Measurements from ENCODE around the gene ADRA1B.

DNA sequence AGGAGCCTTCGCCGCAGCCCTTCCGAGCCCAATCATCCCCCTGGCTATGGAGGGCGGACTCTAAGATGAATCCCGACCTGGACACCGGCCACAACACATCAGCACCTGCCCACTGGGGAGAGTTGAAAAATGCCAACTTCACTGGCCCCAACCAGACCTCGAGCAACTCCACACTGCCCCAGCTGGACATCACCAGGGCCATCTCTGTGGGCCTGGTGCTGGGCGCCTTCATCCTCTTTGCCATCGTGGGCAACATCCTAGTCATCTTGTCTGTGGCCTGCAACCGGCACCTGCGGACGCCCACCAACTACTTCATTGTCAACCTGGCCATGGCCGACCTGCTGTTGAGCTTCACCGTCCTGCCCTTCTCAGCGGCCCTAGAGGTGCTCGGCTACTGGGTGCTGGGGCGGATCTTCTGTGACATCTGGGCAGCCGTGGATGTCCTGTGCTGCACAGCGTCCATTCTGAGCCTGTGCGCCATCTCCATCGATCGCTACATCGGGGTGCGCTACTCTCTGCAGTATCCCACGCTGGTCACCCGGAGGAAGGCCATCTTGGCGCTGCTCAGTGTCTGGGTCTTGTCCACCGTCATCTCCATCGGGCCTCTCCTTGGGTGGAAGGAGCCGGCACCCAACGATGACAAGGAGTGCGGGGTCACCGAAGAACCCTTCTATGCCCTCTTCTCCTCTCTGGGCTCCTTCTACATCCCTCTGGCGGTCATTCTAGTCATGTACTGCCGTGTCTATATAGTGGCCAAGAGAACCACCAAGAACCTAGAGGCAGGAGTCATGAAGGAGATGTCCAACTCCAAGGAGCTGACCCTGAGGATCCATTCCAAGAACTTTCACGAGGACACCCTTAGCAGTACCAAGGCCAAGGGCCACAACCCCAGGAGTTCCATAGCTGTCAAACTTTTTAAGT, 819 bp downstream of the ADRA1B start:
- no peak for TF ChIP-seq CTCF (IDR thresholded peaks at IDR 0.05)
- no peak for TF ChIP-seq POLR2AphosphoS5 (IDR thresholded peaks at IDR 0.05; ENCODE audit: insufficient read depth in 1 of 2, low read depth in 1 of 2)

All from vagina (tissue), 2 donors.